DND-41 (cell line): ENCODE data around the gene TTN.

Experiments
- CTCF ChIP-seq: IDR thresholded peaks from 2 replicates; pipeline ENCODE4 v1.5.1; 2012; ENCODE audit warnings: borderline replicate concordance, low read length, moderate library complexity, mild to moderate bottlenecking; ENCODE audit not compliant: poor library complexity, severe bottlenecking; ENCODE audit errors: extremely low read depth
- EZH2 ChIP-seq: IDR thresholded peaks from 3 replicates; pipeline ENCODE4 v1.6.1; 2012; ENCODE audit warnings: borderline replicate concordance, low read depth, mild to moderate bottlenecking, moderate library complexity, low read length, inconsistent platforms; ENCODE audit not compliant: severe bottlenecking

DNA sequence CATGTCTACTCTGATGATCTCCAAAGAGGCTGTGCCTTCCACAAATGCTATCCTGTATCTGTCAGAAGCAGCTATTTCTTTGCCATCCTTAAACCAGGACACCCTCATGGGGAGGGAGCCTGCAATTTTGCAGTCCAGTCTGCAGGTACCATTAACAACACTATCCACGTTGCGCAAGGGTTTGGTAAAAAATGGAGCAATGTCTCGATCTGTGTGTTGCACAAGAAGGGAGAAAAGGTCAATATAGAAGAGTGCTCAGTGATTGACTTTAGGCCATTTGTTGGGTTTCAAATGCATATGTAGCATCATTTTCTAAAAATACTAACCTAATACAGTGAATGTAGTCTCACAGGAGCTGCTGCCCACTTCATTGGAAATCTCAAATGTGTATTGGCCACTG lies 74.3 kb downstream of the TTN start:
- TF ChIP-seq CTCF, result no peak
- no peak for TF ChIP-seq EZH2
